NCI-H1105 (cell line): ENCODE data around the gene SH2D3C.

ENCODE experiments used
- DNase-seq: peaks from one replicate; lab custom pipeline; 2025; lab: John Stamatoyannopoulos, UW

SH2D3C gene

GRCh38 chr9:127694890-127695720 lies 83.4 kb downstream of the SH2D3C start:
- no peak for DNase-seq

GRCh38 chr9:127693697-127694096 lies 84.8 kb downstream of the SH2D3C start:
- no peak for DNase-seq

- DNase-seq = no peak
Observed at GRCh38 chr9:127693143-127693542, 85.3 kb downstream of the SH2D3C start.

- DNase-seq = no peak
Observed at GRCh38 chr9:127692071-127692470, 86.4 kb downstream of the SH2D3C start.

- DNase-seq = no peak
Observed at GRCh38 chr9:127690735-127691134, 87.7 kb downstream of the SH2D3C start.

GRCh38 chr9:127689329-127690000 lies 89.0 kb downstream of the SH2D3C start:
- no peak for DNase-seq
